IPS DF 6.9 (cell line): Measurements from ENCODE around the gene SPRED3.

Experiments used
- DNase-seq: peaks from one replicate; pipeline ENCODE4 v3.0.0-alpha.2; 2013; ENCODE audit warnings: low read depth, low spot score
- H3K27ac ChIP-seq: one replicate; pipeline ENCODE4 v1.5.1; 2013; ENCODE audit warnings: low read length, control low read depth
- H3K27me3 ChIP-seq: 2 replicates; pipeline ENCODE4 v1.6.1; 2013; ENCODE audit warnings: mild to moderate bottlenecking, low read length; ENCODE audit not compliant: control insufficient read depth, insufficient read depth
- H3K36me3 ChIP-seq: 2 replicates; pipeline ENCODE4 v1.6.1; 2013; ENCODE audit warnings: low read length; ENCODE audit not compliant: control insufficient read depth, insufficient read depth
- H3K4me1 ChIP-seq: 2 replicates; pipeline ENCODE4 v1.6.1; 2013; ENCODE audit warnings: low read length; ENCODE audit not compliant: control insufficient read depth, insufficient read depth
- H3K4me3 ChIP-seq: 2 replicates; pipeline ENCODE4 v1.5.1; 2013; ENCODE audit warnings: mild to moderate bottlenecking, low read length
- H3K9me3 ChIP-seq: 2 replicates; pipeline ENCODE4 v1.6.1; 2013; ENCODE audit warnings: low read length, inconsistent platforms; ENCODE audit not compliant: control insufficient read depth, insufficient read depth
- WGBS: extraction: QIAGEN DNeasy Blood & Tissue Kit; methylation state at CpG from one replicate; pipeline ENCODE4 v1.1.7; 2013; ENCODE audit warnings: mixed read lengths, missing lambda C conversion rate; ENCODE audit not compliant: insufficient read length, insufficient coverage; 5-methylcytosine and 5-hydroxymethylcytosine counted together

The SPRED3 gene

DNA sequence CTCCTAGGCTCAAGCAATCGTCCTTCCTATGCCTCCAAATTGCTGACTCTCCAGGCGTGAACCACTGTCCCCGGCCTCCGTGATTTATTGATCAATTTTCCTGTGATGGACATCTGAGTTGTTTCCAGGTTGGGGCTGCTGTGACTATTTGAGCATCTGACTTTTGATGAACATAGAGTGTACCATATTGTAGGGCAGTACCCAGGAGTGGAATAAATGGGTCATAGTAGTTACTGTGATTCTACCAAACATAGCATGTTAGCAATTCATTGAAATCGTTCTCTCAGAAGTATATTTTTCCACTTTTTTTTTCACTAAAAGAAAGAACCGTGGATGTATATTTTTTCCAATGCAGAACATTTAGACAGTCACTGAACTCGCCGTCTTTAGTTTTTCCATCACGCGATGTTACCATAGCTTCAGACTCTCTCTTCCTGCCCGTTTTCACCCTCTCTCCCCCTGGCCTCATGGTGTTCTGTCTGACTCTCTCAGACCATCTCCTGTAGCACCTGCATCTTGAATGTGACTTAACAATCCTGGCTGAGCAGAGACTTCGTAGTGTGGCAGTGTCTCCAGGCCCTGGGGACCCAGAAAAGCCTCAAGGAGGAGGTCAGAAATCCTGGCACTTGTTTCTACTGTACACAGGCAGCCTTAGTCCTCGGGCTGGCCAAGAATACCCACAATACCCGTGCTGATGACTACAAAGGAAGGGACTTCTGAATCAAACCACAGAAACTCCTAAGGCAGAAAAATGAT lies 40.7 kb downstream of the SPRED3 start:
- Histone ChIP-seq H3K36me3 (no peaks in the 10 kb centered on the region), H3K4me1 (peaks cover 7% of the 10 kb centered on the region), H3K9me3 (no peaks in the 10 kb centered on the region), H3K27ac (no peak overlapping the region), H3K4me3 (no peak overlapping the region), H3K27me3 (no peaks in the 10 kb centered on the region)
- no CpG with 5 or more reads among the region's 14 CpGs for WGBS
- DNase-seq, result no peak

DNA sequence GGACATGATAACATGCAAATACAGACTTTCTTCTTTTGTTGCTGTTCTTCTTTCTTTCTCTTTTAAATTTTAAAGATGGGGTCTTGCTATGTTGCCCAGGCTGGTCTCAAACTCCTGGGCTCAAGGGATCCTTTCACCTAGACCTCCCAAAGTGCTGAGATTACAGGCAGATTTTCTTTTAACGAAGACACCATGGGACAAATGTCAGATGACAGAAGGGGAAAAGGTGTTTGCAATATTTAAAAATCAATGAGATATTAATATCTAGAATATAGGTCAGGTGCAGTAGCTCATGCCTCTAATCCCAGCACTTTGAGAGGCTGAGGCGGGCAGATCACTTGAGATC lies 41.3 kb downstream of the SPRED3 start:
- no peaks in the 10 kb centered on the region for H3K36me3 ChIP-seq
- H3K27ac ChIP-seq, result no peak overlapping the region
- H3K9me3 ChIP-seq, result no peaks in the 10 kb centered on the region
- no CpG with 5 or more reads among the region's 2 CpGs for WGBS
- no peak overlapping the region for H3K4me3 ChIP-seq
- H3K4me1 ChIP-seq, result peaks cover 7% of the 10 kb centered on the region
- DNase-seq, result no peak
- no peaks in the 10 kb centered on the region for H3K27me3 ChIP-seq

DNA sequence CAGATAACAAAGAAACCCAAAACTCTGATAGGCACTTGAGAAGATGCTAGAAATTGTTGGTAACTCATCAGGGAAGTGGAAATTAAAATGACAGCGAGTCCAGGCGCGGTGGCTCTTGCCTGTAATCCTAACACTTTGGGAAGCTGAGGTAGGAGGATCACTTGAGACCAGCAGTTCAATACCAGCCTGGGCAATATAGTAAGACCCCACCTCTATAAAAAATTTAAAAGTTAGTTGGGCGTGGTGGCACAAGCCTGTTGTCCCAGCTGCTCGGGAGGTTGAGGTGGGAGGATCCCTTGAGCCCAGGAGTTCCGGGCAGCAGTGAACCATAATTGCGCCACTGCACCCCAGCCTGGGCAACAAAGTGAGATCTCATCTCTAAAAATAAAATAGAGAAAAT lies 42.4 kb downstream of the SPRED3 start:
- no CpG with 5 or more reads among the region's 7 CpGs for WGBS

DNA sequence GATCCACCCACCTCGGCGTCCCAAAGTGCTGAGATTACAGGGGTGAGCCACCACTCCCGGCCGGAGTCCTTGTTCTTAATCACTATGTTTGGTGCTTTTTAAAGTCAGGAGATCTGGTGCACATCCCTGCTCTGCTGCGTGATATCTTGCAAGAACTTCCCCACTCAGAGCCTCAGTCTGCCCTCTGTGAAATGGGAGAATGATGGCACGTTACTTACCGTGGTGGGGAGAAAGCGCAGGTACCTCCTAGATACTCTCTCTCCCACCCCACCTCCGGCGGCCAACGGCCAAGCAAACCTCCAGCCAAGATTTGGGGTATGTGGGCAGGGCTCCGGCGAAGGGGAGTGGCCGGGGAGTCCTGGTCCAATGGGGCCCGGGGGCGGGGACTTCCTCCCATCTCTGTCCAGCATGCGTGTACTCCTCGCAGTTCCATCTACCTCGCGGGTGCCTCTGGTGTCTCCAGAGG lies 44.8 kb downstream of the SPRED3 start, which contains the start of gene RYR1:
Gene RYR1, plus strand, starts transcription at position 424 of the 466 bp plus-strand sequence. CDS start 139 bp downstream, outside the sequence.
- H3K27me3 ChIP-seq, result no peaks in the 10 kb centered on the region
- H3K4me1 ChIP-seq, result no peaks in the 10 kb centered on the region
- DNase-seq, result no peak
- H3K9me3 ChIP-seq, result no peaks in the 10 kb centered on the region
- no peaks in the 10 kb centered on the region for H3K36me3 ChIP-seq
- WGBS, result no CpG with 5 or more reads among the region's 20 CpGs
- no peak within 1 kb of the TSS for H3K27ac ChIP-seq
- H3K4me3 ChIP-seq, result peak within 1 kb of the TSS; percentile 38; the same call in 1 of the 2 replicates

More for the DNA sequence above, 42.4 kb downstream of the SPRED3 start:
- no peak overlapping the region for H3K27ac ChIP-seq
- H3K9me3 ChIP-seq, result no peaks in the 10 kb centered on the region
- no peak for DNase-seq
- no peak overlapping the region for H3K4me3 ChIP-seq
- H3K27me3 ChIP-seq, result no peaks in the 10 kb centered on the region
- no peaks in the 10 kb centered on the region for H3K36me3 ChIP-seq
- H3K4me1 ChIP-seq, result peaks cover 2% of the 10 kb centered on the region; the same call in 1 of the 2 replicates

DNA sequence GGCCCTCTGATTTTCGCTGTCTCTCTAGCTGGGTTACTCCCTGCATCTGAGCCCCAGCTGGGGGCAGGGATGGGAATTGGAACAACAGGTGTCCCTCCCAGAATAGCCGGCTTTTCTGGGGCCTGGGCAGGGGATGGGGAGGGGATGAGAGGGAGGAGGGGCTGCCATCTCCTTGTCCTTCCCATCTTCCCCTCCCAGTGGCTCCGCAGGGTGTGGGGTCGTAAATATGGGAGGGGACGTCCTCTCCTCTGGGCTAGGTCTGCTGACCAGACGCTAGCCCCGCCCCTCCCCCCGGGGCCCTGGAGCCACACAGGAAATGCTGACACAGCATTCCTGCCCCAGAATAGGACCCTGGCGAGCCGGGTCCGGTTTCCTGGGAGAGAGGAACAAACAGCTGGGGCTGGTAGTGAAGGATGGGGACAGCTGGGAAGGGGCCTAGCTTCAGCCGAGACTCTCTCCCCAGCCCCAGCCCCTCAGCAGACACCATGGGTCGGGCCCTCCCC lies 46.1 kb downstream of the SPRED3 start:
- H3K36me3 ChIP-seq, result no peaks in the 10 kb centered on the region
- no peaks in the 10 kb centered on the region for H3K27me3 ChIP-seq
- no CpG with 5 or more reads among the region's 13 CpGs for WGBS
- peak overlapping the region; percentile 38; the same call in 1 of the 2 replicates for H3K4me3 ChIP-seq
- no peaks in the 10 kb centered on the region for H3K4me1 ChIP-seq
- H3K27ac ChIP-seq, result no peak overlapping the region
- no peak for DNase-seq
- no peaks in the 10 kb centered on the region for H3K9me3 ChIP-seq

DNA sequence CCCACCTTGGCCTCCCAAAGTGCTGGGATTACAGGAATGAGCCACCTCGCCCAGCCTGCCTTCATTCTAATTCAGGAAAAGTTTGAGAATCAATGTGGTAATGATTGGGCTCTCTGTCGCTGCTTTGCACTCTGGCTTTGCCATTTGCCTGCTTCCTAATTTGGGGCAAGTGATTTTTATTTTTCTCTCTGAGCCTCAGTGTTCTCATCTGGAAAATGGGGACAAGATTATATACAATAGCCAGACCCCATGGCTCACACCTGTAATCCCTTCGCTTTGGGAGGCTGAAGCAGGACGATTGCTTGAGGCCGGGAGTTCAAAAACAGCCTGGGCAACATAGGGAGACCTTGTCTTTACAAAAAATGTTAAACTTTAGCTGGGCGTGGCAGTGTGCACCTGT lies 48.8 kb downstream of the SPRED3 start:
- Histone ChIP-seq H3K36me3 (no peaks in the 10 kb centered on the region), H3K9me3 (no peaks in the 10 kb centered on the region), H3K27ac (no peak overlapping the region), H3K27me3 (no peaks in the 10 kb centered on the region), H3K4me3 (no peak overlapping the region), H3K4me1 (peaks cover 6% of the 10 kb centered on the region)
- WGBS, result no CpG with 5 or more reads among the region's 6 CpGs
- no peak for DNase-seq

DNA sequence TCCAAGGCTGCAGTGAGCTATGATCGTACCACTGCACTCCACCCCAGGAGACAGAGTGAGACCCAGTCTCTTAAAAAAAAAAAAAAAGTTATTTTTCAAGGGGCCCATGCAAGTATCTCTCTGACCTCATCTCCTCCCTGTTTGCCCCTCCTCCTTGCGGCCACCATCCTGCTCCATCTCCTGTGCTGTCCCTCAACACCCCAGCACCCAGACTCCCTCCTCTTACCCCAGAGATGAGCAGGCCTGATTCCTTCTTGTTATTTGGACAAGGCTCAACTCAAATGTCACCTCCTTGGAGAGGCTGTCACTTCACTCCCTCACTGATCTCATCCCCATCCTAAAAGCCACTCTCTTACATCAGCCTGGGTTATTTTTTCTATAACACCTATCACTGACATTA lies 49.4 kb downstream of the SPRED3 start:
- no peak for DNase-seq
- H3K4me1 ChIP-seq, result peaks cover 6% of the 10 kb centered on the region
- H3K27ac ChIP-seq, result no peak overlapping the region
- H3K9me3 ChIP-seq, result no peaks in the 10 kb centered on the region
- H3K27me3 ChIP-seq, result no peaks in the 10 kb centered on the region
- H3K4me3 ChIP-seq, result no peak overlapping the region
- no CpG with 5 or more reads among the region's 2 CpGs for WGBS
- H3K36me3 ChIP-seq, result no peaks in the 10 kb centered on the region

DNA sequence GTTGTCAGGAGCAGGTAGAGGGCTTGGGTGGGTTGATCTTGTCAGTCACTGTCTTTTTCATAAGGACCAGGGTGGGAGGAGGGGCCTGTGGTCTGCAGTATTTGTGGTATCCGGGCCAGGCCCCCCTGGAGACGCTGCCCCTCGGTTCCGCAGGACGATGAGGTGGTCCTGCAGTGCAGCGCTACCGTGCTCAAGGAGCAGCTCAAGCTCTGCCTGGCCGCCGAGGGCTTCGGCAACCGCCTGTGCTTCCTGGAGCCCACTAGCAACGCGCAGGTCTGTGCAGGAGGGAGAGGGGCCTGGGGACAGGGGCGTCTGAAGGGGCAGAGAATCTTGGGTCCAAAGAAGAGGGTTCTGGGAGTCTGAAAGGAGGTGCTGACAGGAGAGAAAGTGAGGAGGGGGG lies 52.1 kb downstream of the SPRED3 start:
- no peaks in the 10 kb centered on the region for H3K9me3 ChIP-seq
- no peak overlapping the region for H3K27ac ChIP-seq
- H3K4me3 ChIP-seq, result no peak overlapping the region
- DNase-seq, result no peak
- no CpG with 5 or more reads among the region's 14 CpGs for WGBS
- H3K36me3 ChIP-seq, result peaks cover 11% of the 10 kb centered on the region
- H3K27me3 ChIP-seq, result no peaks in the 10 kb centered on the region
- H3K4me1 ChIP-seq, result peaks cover 6% of the 10 kb centered on the region

DNA sequence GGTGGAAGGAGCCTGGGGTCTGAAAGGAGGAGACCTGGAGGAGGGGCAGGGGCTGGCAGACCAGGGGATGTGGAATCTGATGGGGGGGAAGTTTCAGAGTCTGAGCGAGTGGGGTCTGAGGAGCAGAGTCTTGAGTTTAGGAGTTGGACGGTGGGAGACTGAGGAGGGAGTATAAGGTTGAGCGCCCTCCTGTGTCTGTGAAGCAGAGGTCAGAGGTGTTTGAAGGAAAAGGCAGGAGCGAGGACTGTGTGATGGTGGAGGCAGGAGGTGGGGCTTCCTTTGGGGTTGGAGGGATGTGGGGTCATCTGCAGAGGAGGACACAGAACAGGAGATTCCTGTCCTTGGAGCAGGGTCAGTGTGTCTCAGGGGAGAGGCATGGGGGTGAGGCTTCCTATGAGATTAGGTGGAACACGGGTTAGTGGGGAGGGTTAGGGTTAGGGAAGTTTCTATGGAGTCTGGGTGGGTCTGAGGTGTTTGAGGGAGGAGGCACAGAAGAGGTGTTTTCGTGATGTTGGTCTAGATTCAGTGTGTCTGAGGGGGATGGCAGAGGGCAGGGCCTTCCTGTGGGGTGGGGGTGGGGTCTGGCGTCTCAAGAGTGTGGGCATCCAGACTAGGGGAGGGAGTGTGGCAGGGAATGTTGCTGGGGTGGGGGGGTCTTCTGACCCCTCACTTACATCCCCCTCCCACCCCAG lies 53.3 kb downstream of the SPRED3 start:
- Histone ChIP-seq H3K27me3 (no peaks in the 10 kb centered on the region), H3K27ac (no peak overlapping the region), H3K36me3 (peaks cover 11% of the 10 kb centered on the region), H3K9me3 (no peaks in the 10 kb centered on the region), H3K4me1 (peaks cover 6% of the 10 kb centered on the region), H3K4me3 (no peak overlapping the region)
- no peak for DNase-seq
- no CpG with 5 or more reads among the region's 7 CpGs for WGBS

DNA sequence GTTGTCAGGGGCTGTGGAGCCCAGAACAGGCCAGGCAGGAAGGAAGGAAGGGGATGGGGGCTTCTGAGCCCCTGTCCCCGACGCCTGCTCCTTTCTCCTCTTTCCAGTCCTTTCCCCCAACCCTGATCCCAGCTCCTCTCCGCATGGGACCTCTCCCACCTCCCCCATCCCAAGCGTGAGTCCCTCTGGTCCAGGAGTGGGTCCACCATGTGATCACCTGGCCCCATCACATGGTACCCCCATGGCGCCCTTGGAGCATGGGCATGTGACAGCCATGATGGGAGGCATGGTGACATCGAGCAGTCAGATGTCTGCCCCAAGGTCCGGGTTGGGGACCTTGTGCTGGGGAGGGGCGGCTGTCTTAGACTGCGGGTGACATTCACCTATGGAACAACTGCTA lies 54.2 kb downstream of the SPRED3 start:
- Histone ChIP-seq H3K27ac (no peak overlapping the region), H3K4me3 (no peak overlapping the region), H3K36me3 (peaks cover 11% of the 10 kb centered on the region), H3K9me3 (no peaks in the 10 kb centered on the region), H3K27me3 (no peaks in the 10 kb centered on the region), H3K4me1 (peaks cover 6% of the 10 kb centered on the region)
- no CpG with 5 or more reads among the region's 9 CpGs for WGBS
- DNase-seq, result no peak
